GM12864 (cell line): Measurements from ENCODE around the gene ROBO2.

ENCODE experiments used
- DNase-seq: peaks from one replicate; pipeline ENCODE4 v3.0.0-alpha.2; 2011; ENCODE audit warnings: low read depth
- H3K4me3 ChIP-seq: 2 replicates; pipeline ENCODE4 v1.5.1; 2011; ENCODE audit warnings: mild to moderate bottlenecking, low read depth, low read length, control low read depth
- CTCF ChIP-seq: IDR thresholded peaks from 2 replicates; pipeline ENCODE4 v1.5.1; 2011; ENCODE audit warnings: low read depth, mild to moderate bottlenecking, moderate library complexity, low read length, control low read depth, inconsistent platforms; ENCODE audit errors: missing control alignments

The ROBO2 gene

GRCh38 chr3:77325280-77325679, 285.4 kb downstream of the ROBO2 start:
- no peak for TF ChIP-seq CTCF
- DNase-seq: no peak
- H3K4me3 ChIP-seq: no peak overlapping the region

GRCh38 chr3:77325702-77326101, 285.8 kb downstream of the ROBO2 start:
- TF ChIP-seq CTCF: no peak
- H3K4me3 ChIP-seq: no peak overlapping the region
- DNase-seq: no peak

DNA sequence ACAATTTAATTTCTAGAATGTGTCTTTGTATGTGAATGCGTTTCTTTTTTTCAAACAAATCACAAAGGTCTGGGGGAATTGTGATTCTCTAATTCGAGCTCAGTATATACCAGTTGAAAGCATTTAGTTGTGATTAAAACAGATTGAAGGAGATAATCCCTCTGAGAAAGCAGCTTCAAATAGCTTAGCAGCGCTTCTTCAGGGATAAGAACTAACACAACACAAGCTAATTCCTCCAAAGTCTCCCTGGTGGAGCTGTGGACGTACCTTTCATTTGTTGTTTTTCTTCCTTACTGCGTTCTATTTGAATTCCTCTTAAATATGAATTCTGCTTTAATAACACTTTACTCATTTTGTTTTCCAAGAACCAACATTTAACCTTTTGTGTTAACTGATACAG, 286.7 kb downstream of the ROBO2 start:
- no peak for DNase-seq
- no peak overlapping the region for H3K4me3 ChIP-seq
- no peak for TF ChIP-seq CTCF

GRCh38 chr3:77328690-77329089, 288.8 kb downstream of the ROBO2 start:
- no peak overlapping the region for H3K4me3 ChIP-seq
- no peak for DNase-seq
- TF ChIP-seq CTCF: no peak

DNA sequence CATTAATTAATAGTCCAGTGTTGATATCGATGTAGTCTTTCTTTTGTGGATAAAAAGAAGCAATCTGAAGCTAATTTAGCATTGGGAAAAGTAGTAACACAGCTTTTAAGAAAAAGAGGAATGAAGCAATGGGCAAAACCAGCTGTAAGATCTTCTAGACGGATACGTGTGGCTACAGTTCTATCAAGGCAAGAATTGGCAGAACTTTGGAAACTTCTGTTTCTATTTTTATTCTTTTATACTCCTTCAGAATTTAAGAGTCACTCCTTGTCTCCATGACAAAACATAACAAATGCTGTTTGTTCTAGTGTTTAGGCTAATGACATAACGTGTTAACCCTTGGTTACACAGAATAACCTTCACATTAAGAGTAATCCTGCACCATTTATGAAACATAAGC, 289.2 kb downstream of the ROBO2 start:
- DNase-seq: no peak
- H3K4me3 ChIP-seq: no peak overlapping the region
- TF ChIP-seq CTCF: no peak

GRCh38 chr3:77338195-77338594, 298.3 kb downstream of the ROBO2 start:
- H3K4me3 ChIP-seq: no peak overlapping the region
- no peak for DNase-seq
- no peak for TF ChIP-seq CTCF

DNA sequence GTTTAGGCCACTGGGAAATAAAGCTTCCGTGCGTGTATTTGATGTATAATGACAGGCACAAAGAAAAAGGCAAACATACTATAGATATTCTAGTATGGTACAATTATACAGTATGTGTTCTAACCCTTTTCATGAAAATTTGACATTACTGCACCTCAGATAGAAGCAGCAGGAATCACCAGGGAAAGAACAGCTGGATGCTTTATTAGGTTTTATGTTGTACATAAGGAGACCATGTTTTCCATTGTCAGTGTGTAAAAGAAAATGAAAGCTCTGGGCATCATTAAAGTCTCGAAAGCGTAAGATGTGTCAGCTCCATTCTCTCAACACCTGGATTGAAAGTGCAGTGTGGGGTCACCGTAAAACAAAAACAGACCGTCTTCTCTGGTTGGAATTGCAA, 302.1 kb downstream of the ROBO2 start:
- H3K4me3 ChIP-seq: no peak overlapping the region
- DNase-seq: no peak
- no peak for TF ChIP-seq CTCF
